Pancreas (tissue), 10 donors: ENCODE measurements around the gene CEP152. TPM values are rescaled to one million over a fixed set of nuclear protein-coding genes. Genes with fewer than 3 reads are reported as not detected.

ENCODE experiments used
- ATAC-seq, 4 donors: fragments of 200-7000 bp; cut with Tn5 transposase; one replicate each; pipeline versions ENCODE4 v1.8.0 to v1.9.1; 2020; ENCODE audit warnings: mild to moderate bottlenecking in 4 of 4, moderate library complexity in 4 of 4
- DNase-seq, 6 donors: peaks; one replicate each; pipeline ENCODE4 v3.0.0-alpha.2; 2020
- FAIRE-seq: peaks from 2 replicates; lab custom pipeline; 2012; peaks lifted over from hg19 to GRCh38; lab: Jason Lieb, UNC
- H3K27ac ChIP-seq, 4 donors: fragments of 200-600 bp; sonication (generic); 1 replicate in 3 of 4; 2 replicates in 1 of 4; pipeline versions ENCODE4 v1.5.0 to v1.8.0; 2020
- H3K27me3 ChIP-seq, 4 donors: fragments of 200-600 bp; one replicate each; pipeline ENCODE4 v1.8.0; 2021
- H3K36me3 ChIP-seq, 3 donors: fragments of 200-600 bp; sonication (generic) in 1 of 3; one replicate each; pipeline versions ENCODE4 v1.5.0 to v1.8.0; 2020 to 2021
- H3K4me1 ChIP-seq, 3 donors: fragments of 200-600 bp; one replicate each; pipeline ENCODE4 v1.8.0; 2021
- H3K4me3 ChIP-seq, 4 donors: fragments of 200-600 bp; sonication (generic) in 2 of 4; one replicate each; pipeline versions ENCODE4 v1.5.0 to v1.8.0; 2020 to 2021
- H3K9me3 ChIP-seq, 4 donors: fragments of 200-600 bp; one replicate each; pipeline ENCODE4 v1.8.0; 2021
- CTCF ChIP-seq, 4 donors: fragments of 200-600 bp; sonication (generic) in 3 of 4; IDR thresholded peaks; one replicate each; pipeline versions ENCODE4 v1.5.0 to v1.8.0; 2021; ENCODE audit warnings: antibody characterized with exemption in 4 of 4
- WGBS, 2 donors: extraction: QIAGEN DNeasy Blood & Tissue Kit; methylation state at CpG; one replicate each; pipeline ENCODE4 v1.1.7; 2013; 5-methylcytosine and 5-hydroxymethylcytosine counted together
- intact Hi-C, 3 donors: fragments of 100-400 bp; cut with DNase I; formaldehyde crosslinking; loops; one replicate each; pipeline versions ENCODE4 v1.11.1 to v1.14.2; 2022
- polyA plus RNA-seq, 2 donors: library from polyadenylated mRNA; stranded (reverse); fragments of 200-250 nt; gene quantifications; one replicate each; pipeline ENCODE4 v1.2.3, GENCODE V29; 2013
- total RNA-seq, 6 donors: library from RNA; stranded (reverse); fragmentation: NEBNext Ultra II Directional in 4 of 6; extraction: Animal tissue kit (Norgen Biotek cat#: 25700) in 4 of 6; gene quantifications; one replicate each; pipeline versions ENCODE4 v1.2.1 to v1.2.4, GENCODE V29; 2021 to 2023
- donor health status: healthy with polysubstance abuse.
- donor health status: DM: no; HTN: no; CAD: no; lungs with moderate emphysema.
- donor health status: DM: no; HTN: no; CAD: no.
- donor health status: control.
- donor health status: control.
- donor health status: Bipolar disorder and iron deficiency.
- donor health status: DM: yes; HTN: yes; CAD: no.
- donor health status: DM: no; HTN: no; CAD: no.
- donor health status: DM: no; HTN: no; CAD: no.
- donor health status: DM: yes; HTN: yes; CAD: no.

The CEP152 gene
- total RNA-seq, result 1 to 10 TPM; 2.0 to 8.0 (median 2.8) TPM
- polyA plus RNA-seq, result 1 to 10 TPM; 1.3 TPM

- no peaks in the 10 kb centered on the region for H3K4me1 ChIP-seq
- intact Hi-C loops, result no loop called here
- DNase-seq (peak; percentile 94 to 100 (median 99)), ATAC-seq (peak; percentile 97 to 99 (median 98)), FAIRE-seq (peak; percentile 94)
- TF ChIP-seq CTCF (IDR thresholded peaks at IDR 0.05), result no peak
- H3K9me3 ChIP-seq, result no peaks in the 10 kb centered on the region
- H3K27ac ChIP-seq, result peak within 1 kb of the TSS in 2 of 4 donors; percentile 6 to 33
- H3K27me3 ChIP-seq, result no peaks in the 10 kb centered on the region
- H3K36me3 ChIP-seq, result no peaks in the 10 kb centered on the region
- 0% methylated on average over 51 of the region's 51 CpGs for WGBS, 2 donors
- H3K4me3 ChIP-seq, result peak within 1 kb of the TSS; percentile 63 to 83 (median 74)
These were observed at the start of gene CEP152 for GRCh38 chr15:48810414-48811324. Gene CEP152, minus strand, starts transcription at chr15:48811069. Its CDS starts 5,420 bp downstream, at chr15:48805649.

GRCh38 chr15:48859426-48859825 is 48.6 kb upstream of the CEP152 start:
- ATAC-seq (no peak), FAIRE-seq (no peak), DNase-seq (no peak)
- Histone ChIP-seq H3K4me3 (no peak overlapping the region), H3K27me3 (no peaks in the 10 kb centered on the region), H3K27ac (no peak overlapping the region), H3K36me3 (no peaks in the 10 kb centered on the region), H3K9me3 (no peaks in the 10 kb centered on the region), H3K4me1 (no peaks in the 10 kb centered on the region)
- 75 to 85% methylated on average over 2 of the region's 2 CpGs for WGBS, 2 donors
- TF ChIP-seq CTCF (IDR thresholded peaks at IDR 0.05), result no peak
- intact Hi-C loops, result no loop called here

- FAIRE-seq (no peak), ATAC-seq (no peak), DNase-seq (no peak)
- no peak for TF ChIP-seq CTCF (IDR thresholded peaks at IDR 0.05)
- intact Hi-C loops, result no loop called here
- Histone ChIP-seq H3K4me3 (no peak overlapping the region), H3K36me3 (no peaks in the 10 kb centered on the region), H3K27me3 (no peaks in the 10 kb centered on the region), H3K4me1 (no peaks in the 10 kb centered on the region), H3K9me3 (no peaks in the 10 kb centered on the region), H3K27ac (no peak overlapping the region)
- whole genome bisulfite sequencing, 2 donors, result 26 to 32% methylated on average over 2 of the region's 2 CpGs
These were observed 47.5 kb upstream of the CEP152 start for GRCh38 chr15:48858401-48858800.

- no peaks in the 10 kb centered on the region for H3K9me3 ChIP-seq
- 47 to 57% methylated on average over 2 of the region's 2 CpGs for WGBS, 2 donors
- intact Hi-C loops, result no loop called here
- H3K4me1 ChIP-seq, result no peaks in the 10 kb centered on the region
- H3K4me3 ChIP-seq, result no peak overlapping the region
- no peak for DNase-seq
- no peak overlapping the region for H3K27ac ChIP-seq
- no peak for FAIRE-seq
- no peak for ATAC-seq
- H3K36me3 ChIP-seq, result no peaks in the 10 kb centered on the region
- TF ChIP-seq CTCF (IDR thresholded peaks at IDR 0.05), result no peak
- no peaks in the 10 kb centered on the region for H3K27me3 ChIP-seq
These were observed 46.1 kb upstream of the CEP152 start for GRCh38 chr15:48856942-48857341.
